ENCODE measurements around the gene UNC80. TPM values are rescaled to one million over a fixed set of nuclear protein-coding genes. Genes with fewer than 3 reads are reported as not detected.

The UNC80 gene
- total and polyA plus RNA-seq, 2 of the 13 experiments (the other 11 are each of a cell fraction or from before 2014, with no cell fraction given) = not detected

DNA sequence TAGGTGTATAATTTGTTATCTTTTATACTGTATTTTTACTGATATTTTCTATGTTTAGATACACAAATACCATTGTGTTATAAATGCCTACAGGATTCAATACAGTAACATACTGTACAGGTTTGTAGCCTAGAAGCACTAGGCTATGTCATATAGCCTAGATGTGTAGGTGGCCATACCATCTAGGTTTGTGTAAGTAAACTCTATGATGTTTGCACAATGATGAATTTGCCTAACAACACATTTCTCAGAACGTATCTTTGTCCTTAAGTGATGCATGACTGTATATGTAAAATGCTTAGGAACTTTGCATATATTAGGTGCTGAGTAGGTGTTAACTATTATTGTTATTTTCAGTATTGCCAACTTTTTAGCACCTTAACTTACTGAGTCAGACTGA, 17.3 kb downstream of the UNC80 start:
- no peaks in the 10 kb centered on the region for H3K4me1 ChIP-seq (ENCODE audit: insufficient read depth, low read length)
- H3K9me3 ChIP-seq (ENCODE audit: low read length) = no peaks in the 10 kb centered on the region
- H3K27ac ChIP-seq (ENCODE audit: extremely low read length, insufficient read depth, low read length) = no peak overlapping the region
- ATAC-seq (no peak), DNase-seq (ENCODE audit: low spot score) (no peak), FAIRE-seq (no peak)
- no peaks in the 10 kb centered on the region for H3K36me3 ChIP-seq (replicated peaks in 1 of 2; ENCODE audit: control insufficient read depth in 1 of 2, insufficient read depth in 2 of 2, low read length in 2 of 2)
- TF ChIP-seq, protein P1, sequence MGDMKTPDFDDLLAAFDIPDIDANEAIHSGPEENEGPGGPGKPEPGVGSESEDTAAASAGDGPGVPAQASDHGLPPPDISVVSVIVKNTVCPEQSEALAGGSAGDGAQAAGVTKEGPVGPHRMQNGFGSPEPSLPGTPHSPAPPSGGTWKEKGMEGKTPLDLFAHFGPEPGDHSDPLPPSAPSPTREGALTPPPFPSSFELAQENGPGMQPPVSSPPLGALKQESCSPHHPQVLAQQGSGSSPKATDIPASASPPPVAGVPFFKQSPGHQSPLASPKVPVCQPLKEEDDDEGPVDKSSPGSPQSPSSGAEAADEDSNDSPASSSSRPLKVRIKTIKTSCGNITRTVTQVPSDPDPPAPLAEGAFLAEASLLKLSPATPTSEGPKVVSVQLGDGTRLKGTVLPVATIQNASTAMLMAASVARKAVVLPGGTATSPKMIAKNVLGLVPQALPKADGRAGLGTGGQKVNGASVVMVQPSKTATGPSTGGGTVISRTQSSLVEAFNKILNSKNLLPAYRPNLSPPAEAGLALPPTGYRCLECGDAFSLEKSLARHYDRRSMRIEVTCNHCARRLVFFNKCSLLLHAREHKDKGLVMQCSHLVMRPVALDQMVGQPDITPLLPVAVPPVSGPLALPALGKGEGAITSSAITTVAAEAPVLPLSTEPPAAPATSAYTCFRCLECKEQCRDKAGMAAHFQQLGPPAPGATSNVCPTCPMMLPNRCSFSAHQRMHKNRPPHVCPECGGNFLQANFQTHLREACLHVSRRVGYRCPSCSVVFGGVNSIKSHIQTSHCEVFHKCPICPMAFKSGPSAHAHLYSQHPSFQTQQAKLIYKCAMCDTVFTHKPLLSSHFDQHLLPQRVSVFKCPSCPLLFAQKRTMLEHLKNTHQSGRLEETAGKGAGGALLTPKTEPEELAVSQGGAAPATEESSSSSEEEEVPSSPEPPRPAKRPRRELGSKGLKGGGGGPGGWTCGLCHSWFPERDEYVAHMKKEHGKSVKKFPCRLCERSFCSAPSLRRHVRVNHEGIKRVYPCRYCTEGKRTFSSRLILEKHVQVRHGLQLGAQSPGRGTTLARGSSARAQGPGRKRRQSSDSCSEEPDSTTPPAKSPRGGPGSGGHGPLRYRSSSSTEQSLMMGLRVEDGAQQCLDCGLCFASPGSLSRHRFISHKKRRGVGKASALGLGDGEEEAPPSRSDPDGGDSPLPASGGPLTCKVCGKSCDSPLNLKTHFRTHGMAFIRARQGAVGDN (CRISPR knock-in tag; IDR thresholded peaks at IDR 0.05) = no peak
- TF ChIP-seq NFYC (CRISPR knock-in tag; IDR thresholded peaks at IDR 0.05) (no peak), ZNF260 (CRISPR knock-in tag; IDR thresholded peaks at IDR 0.05; ENCODE audit: borderline replicate concordance, low read depth) (no peak), ZNF274 (CRISPR knock-in tag; IDR thresholded peaks at IDR 0.05) (no peak), MTF1 (CRISPR knock-in tag; IDR thresholded peaks at IDR 0.05) (no peak), ZNF12 (CRISPR knock-in tag; IDR thresholded peaks at IDR 0.05) (no peak), PAX8 (CRISPR knock-in tag; IDR thresholded peaks at IDR 0.05; ENCODE audit: borderline replicate concordance) (no peak), NCOA2 (CRISPR knock-in tag; IDR thresholded peaks at IDR 0.05) (no peak), PRMT3 (CRISPR knock-in tag; IDR thresholded peaks at IDR 0.05; ENCODE audit: borderline replicate concordance, low read depth) (no peak), TGIF2 (CRISPR knock-in tag; IDR thresholded peaks at IDR 0.05) (no peak), ZNF44 (CRISPR knock-in tag; IDR thresholded peaks at IDR 0.05) (no peak), MEF2D (CRISPR knock-in tag; IDR thresholded peaks at IDR 0.05) (no peak), NFE2L1 (CRISPR knock-in tag; IDR thresholded peaks at IDR 0.05; ENCODE audit: borderline replicate concordance) (no peak), SSRP1 (CRISPR knock-in tag; IDR thresholded peaks at IDR 0.05) (no peak), GABPA (IDR thresholded peaks at IDR 0.05; ENCODE audit: low read depth, low read length) (no peak), GABPA (CRISPR knock-in tag; IDR thresholded peaks at IDR 0.05; ENCODE audit: low read depth) (no peak)
- TF ChIP-seq, protein P2, sequence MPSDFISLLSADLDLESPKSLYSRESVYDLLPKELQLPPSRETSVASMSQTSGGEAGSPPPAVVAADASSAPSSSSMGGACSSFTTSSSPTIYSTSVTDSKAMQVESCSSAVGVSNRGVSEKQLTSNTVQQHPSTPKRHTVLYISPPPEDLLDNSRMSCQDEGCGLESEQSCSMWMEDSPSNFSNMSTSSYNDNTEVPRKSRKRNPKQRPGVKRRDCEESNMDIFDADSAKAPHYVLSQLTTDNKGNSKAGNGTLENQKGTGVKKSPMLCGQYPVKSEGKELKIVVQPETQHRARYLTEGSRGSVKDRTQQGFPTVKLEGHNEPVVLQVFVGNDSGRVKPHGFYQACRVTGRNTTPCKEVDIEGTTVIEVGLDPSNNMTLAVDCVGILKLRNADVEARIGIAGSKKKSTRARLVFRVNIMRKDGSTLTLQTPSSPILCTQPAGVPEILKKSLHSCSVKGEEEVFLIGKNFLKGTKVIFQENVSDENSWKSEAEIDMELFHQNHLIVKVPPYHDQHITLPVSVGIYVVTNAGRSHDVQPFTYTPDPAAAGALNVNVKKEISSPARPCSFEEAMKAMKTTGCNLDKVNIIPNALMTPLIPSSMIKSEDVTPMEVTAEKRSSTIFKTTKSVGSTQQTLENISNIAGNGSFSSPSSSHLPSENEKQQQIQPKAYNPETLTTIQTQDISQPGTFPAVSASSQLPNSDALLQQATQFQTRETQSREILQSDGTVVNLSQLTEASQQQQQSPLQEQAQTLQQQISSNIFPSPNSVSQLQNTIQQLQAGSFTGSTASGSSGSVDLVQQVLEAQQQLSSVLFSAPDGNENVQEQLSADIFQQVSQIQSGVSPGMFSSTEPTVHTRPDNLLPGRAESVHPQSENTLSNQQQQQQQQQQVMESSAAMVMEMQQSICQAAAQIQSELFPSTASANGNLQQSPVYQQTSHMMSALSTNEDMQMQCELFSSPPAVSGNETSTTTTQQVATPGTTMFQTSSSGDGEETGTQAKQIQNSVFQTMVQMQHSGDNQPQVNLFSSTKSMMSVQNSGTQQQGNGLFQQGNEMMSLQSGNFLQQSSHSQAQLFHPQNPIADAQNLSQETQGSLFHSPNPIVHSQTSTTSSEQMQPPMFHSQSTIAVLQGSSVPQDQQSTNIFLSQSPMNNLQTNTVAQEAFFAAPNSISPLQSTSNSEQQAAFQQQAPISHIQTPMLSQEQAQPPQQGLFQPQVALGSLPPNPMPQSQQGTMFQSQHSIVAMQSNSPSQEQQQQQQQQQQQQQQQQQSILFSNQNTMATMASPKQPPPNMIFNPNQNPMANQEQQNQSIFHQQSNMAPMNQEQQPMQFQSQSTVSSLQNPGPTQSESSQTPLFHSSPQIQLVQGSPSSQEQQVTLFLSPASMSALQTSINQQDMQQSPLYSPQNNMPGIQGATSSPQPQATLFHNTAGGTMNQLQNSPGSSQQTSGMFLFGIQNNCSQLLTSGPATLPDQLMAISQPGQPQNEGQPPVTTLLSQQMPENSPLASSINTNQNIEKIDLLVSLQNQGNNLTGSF (CRISPR knock-in tag; IDR thresholded peaks at IDR 0.05) = no peak
- TF ChIP-seq, protein P3, sequence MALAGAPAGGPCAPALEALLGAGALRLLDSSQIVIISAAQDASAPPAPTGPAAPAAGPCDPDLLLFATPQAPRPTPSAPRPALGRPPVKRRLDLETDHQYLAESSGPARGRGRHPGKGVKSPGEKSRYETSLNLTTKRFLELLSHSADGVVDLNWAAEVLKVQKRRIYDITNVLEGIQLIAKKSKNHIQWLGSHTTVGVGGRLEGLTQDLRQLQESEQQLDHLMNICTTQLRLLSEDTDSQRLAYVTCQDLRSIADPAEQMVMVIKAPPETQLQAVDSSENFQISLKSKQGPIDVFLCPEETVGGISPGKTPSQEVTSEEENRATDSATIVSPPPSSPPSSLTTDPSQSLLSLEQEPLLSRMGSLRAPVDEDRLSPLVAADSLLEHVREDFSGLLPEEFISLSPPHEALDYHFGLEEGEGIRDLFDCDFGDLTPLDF (CRISPR knock-in tag; IDR thresholded peaks at IDR 0.05) = no peak
- in situ Hi-C loops (cut with HindIII; ENCODE audit: extremely low pct_ligation_motif_present, low pct_unique_long_range_greater_than_20kb) = no loop called here
- H3K27me3 ChIP-seq (ENCODE audit: control insufficient read depth in 1 of 2, insufficient read depth in 2 of 2, low read length in 2 of 2) = no peaks in the 10 kb centered on the region
- intact Hi-C loops (cut with micrococcal nuclease; ENCODE audit: unreplicated experiment) = no loop called here
- H3K9ac ChIP-seq (ENCODE audit: insufficient read depth, low read depth, low read length) = no peak overlapping the region
- no peaks in the 10 kb centered on the region for H4K20me1 ChIP-seq (ENCODE audit: insufficient read depth, low read length)
- BruUV-seq (replicated peaks) = no TSS peak
- ChIA-PET POLR2A (no interaction called here), CTCF (ENCODE audit: low intra/inter-chr PET ratio, low total read pairs) (no interaction called here)
- H2AFZ ChIP-seq (ENCODE audit: low read length) = no peak overlapping the region
- no peaks in the 10 kb centered on the region for H3K79me2 ChIP-seq (ENCODE audit: insufficient read depth, low read length)
- no peak overlapping the region for H3K4me2 ChIP-seq (ENCODE audit: low read depth, low read length)
- WGBS (ENCODE audit: low lambda C conversion rate) = 3% methylated on average over 1 of the region's 1 CpG
- no peak overlapping the region for H3K4me3 ChIP-seq (replicated peaks in 1 of 3; ENCODE audit: insufficient read depth in 1 of 3, low read depth in 2 of 3, low read length in 3 of 3)
